LNCaP clone FGC (cell line): ENCODE results near the gene ZNF865.

Experiments
- DNase-seq: peaks from one replicate; pipeline ENCODE4 v3.0.0-alpha.2; 2011; ENCODE audit warnings: low read depth
- H3K4me3 ChIP-seq: 2 replicates; pipeline ENCODE4 v1.5.1; 2011; ENCODE audit warnings: mild to moderate bottlenecking, low read depth, low read length, control low read depth
- TF ChIP-seq, protein P1 (sequence below): IDR thresholded peaks from 2 replicates; pipeline ENCODE4 v1.5.1; 2012; ENCODE audit warnings: mild to moderate bottlenecking; ENCODE audit not compliant: control insufficient read depth, insufficient read depth; ENCODE audit errors: extremely low read depth

Gene ZNF865

DNA sequence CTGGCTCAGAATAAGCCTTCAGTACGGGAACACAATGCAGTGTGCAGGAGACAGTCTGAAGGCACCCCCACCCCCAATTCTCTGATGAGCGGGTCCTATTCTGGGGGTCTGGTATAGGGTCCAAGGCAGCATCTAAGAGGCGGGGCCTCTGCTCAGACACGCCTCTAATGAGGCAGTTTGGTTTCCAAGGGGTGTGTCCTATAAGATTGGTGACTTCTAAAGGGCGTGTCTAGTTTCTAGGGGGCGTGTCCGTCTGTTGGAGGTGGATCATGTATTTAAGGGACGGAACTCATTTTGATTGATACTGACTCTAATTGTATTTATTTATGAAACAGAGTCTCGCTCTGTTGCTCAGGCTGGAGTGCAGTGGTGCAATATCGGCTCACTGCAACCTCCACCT, 14.8 kb upstream of the ZNF865 start:
- H3K4me3 ChIP-seq: no peak overlapping the region
- TF ChIP-seq, protein P1, sequence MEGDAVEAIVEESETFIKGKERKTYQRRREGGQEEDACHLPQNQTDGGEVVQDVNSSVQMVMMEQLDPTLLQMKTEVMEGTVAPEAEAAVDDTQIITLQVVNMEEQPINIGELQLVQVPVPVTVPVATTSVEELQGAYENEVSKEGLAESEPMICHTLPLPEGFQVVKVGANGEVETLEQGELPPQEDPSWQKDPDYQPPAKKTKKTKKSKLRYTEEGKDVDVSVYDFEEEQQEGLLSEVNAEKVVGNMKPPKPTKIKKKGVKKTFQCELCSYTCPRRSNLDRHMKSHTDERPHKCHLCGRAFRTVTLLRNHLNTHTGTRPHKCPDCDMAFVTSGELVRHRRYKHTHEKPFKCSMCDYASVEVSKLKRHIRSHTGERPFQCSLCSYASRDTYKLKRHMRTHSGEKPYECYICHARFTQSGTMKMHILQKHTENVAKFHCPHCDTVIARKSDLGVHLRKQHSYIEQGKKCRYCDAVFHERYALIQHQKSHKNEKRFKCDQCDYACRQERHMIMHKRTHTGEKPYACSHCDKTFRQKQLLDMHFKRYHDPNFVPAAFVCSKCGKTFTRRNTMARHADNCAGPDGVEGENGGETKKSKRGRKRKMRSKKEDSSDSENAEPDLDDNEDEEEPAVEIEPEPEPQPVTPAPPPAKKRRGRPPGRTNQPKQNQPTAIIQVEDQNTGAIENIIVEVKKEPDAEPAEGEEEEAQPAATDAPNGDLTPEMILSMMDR: no peak
- no peak for DNase-seq

DNA sequence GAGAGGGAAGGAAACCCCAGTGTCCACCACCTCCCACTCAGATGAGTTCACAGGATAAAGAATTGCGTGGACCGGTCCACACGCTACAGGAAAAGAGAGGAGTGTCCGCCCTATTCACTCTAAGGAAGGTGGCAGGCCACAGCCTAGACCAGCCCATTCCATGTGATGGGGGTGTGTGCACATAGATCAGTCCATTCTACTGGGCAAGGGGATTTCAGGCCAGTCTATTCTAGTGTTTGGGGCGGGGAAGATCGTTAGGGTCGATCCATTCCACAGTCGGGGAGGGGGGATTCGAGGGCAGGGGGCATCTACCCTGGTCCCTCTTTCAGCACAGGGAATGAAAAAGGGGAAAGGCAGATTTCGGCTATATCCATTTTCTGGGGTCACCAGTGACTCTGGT, 13.9 kb upstream of the ZNF865 start:
- no peak for DNase-seq
- H3K4me3 ChIP-seq: no peak overlapping the region
- TF ChIP-seq, protein P1: no peak

DNA sequence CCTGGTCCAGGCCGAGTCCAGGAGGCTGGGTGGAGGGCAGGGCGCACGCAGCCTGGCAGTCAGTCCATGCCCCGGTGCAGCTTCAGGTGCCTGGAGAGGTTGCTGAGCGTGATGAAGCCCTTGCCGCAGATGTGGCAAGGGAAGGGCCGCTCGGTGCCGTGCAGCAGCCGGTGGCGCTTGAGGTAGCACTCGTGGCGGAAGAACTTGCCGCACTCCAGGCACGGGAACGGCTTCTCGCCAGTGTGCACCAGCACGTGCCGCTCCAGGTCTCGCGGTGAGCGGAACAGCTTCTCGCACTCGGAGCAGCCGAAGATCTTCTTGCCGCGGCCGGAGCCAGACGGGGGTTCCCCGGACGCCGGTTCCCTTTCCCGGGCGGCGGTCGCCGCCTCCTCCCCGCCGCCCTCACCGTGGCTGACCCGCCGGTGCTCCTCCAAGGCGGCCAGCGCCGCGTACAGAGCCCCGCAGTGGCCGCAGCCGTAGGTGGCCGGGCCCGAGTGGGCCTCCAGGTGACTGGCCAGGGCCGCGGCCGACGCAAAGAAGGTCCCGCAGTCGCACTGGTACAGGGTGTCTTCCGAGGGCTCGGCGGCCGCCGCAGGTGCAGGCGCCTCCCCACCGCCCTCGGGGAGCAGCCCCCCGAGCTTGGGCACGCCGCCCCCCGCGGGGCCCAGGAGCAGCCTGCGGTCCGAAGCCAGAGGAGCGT, 12.9 kb upstream of the ZNF865 start:
- DNase-seq: no peak
- H3K4me3 ChIP-seq: no peak overlapping the region
- TF ChIP-seq, protein P1: no peak

DNA sequence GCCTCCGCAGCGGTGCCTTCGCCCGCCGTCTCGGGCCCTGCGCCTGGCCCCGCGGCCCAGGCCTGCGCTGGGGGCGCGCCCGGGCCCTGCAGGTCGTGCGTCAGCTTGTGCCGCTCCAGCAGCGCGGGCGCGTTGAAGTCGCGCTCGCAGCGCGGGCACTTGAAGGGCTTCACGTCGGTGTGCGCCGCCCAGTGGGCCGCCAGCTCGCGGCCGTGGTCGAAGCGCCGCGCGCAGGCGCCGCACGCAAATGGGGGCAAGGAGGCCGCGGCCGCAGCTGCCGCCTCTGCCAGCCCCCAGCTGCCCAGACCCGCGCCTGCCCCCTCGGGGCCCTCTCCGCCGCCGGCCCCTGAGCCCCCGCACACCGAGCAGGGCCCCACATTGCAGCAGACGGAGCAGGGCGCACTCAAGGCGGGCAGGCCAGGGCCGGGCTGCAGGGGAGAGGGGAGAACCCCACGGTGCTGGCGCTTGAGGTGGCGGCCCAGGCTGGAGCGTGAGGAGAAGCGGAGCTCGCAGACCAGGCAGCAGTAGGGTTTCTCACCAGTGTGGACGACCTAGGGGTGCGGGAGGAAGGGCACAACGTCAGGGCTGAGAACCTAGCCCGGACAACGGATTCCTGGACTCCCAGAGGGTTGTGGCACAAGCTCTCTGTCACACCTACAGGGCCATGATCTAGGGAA, 12.2 kb upstream of the ZNF865 start:
- no peak for DNase-seq
- H3K4me3 ChIP-seq: no peak overlapping the region
- TF ChIP-seq, protein P1: no peak

DNA sequence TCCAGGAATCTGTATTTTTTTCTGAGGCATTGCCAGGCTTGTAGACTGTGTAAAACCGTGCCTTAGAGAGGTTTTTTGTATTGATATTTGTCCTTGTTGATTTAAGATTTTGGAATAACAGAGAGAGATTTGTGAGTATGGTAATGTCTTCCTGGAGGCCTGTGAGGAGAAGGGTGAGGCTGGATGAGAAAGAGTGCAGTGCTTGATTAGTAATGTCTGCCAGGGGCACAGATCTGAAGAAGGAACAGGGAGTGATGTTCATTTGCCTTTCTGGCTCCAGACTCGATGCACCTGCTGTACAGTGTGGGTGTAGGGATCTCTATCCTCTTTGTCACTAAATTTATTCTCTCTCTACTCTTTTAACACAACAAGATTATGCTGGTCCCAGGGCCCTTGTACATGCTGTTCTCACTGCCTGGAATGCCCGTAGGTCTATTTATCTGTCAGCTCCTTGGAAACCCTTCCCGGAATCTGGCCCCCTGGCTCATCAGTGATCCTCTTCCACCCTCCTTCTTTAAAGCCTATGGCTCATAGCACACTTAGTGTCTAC, 10.4 kb upstream of the ZNF865 start:
- TF ChIP-seq, protein P1: no peak
- DNase-seq: no peak
- no peak overlapping the region for H3K4me3 ChIP-seq

DNA sequence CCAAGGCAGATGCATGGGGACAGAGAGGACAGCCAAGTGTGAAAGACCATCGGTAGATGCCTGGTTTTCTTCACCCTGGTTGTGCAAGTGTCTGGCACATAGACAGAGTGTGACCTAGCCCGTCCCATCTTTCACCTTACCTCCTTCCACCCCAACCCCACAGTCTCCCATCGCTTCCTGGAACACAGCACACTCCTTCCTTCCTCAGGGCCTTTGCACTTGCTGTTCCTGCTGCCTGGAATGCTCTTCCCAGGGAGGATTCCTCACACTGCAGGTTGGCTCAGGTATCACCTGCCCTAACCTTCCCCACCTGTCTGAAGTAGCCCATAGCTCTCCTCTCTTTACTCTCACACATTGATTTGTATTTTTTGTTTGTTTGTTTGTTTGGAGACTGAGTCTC, 9.1 kb upstream of the ZNF865 start:
- TF ChIP-seq, protein P1: no peak
- no peak for DNase-seq
- H3K4me3 ChIP-seq: no peak overlapping the region
